ENCODE data around the gene ASXL1.
"Not testable (repeated sequence)": the region's sequence is repeated elsewhere in the genome, so short reads cannot be mapped to it uniquely, and the experiment has no call there.

ASXL1 gene

DNA sequence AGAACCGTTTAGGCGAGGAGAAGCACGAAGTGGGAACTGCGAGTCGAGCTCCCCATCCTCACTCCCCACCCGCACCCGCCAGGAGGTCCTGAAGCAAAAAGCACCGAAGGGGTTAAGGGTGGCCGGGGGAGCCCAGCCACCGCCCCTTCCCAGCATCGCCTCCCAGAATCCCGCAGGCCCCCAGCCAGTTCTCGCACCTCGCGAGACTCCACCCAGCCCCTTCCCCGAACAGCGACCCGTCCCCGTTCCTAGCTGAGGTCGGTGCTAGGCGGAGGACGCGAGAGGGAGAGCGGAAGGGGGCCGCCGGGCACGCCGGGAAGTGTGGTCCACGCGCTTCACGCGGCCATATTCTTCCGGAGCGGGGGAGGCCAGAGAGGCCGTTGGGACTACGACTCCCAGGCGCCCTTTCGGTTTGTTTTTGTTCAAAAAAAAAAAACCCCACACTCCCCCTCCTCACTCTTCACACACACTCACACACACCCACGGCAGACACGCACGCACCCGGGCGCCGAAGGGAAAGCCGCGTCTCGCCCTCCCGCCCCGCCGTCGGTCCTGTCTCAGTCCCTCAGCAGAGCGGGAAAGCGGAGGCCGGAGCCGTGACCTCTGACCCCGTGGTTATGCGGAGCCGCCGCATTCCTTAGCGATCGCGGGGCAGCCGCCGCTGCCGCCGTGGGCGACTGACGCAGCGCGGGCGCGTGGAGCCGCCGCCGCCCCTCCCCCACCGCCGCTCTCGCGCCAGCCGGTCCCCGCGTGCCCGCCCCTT lies at the start of gene ASXL1:
ASXL1 (plus strand) TSS at position 463 of the 763 bp plus-strand sequence. CDS start 445 bp downstream, outside the sequence.
- DNase-seq (ENCODE audit: low read depth, low spot score) = peak; percentile 88

DNA sequence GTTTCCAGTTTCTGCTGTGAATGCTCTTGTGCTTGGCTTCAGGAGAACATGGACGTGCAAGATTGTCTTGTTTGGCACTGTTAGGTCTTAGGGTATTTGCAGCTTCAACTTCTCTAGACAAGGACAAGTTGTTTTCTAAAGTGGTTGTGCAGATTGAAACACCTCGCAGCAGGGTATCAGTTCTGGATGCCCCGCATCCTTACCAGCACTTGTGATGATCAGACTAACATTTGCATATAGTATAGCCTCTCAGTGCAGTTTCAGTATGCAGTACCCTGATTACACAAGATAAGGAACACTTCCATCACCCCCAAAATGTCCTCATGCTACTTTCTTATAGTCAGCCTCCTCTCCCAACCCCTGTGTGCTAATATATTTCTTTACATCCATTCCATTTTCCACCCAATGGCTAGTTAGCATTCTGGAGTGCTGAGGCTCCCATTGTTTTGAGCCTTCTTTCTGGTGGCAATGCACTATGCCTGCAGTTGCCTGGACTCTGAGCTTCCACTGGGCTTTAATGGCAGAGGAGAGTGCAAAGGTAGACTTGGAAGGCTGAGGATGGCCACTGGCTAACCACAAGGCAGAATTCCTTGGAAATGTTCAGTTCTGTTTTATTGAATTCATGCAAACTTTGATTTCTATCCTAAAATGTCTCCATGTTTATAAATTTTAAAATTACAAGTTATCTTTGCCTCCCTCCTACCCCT lies 45.3 kb upstream of the ASXL1 start:
- DNase-seq (ENCODE audit: low read depth, low spot score) = no peak

DNA sequence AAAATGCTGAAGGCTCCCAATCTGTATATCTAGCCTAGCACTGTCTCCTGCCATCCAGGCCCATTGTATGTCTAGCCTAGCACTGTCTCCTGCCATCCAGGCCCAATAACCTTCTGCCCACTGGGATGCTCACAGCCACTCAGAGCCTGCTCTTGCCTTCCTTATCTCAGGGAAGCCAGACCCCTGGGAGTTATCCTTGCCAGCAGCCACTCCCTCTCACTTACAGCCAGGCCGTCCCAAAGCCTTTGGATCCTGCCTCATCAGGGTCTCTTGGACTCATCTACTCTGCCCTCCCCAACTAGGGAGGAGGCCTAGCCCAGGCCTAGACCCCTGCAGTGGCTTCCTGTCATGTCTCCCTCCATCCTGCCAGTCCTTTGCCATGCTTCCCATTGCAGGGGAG lies 43.4 kb upstream of the ASXL1 start:
- no peak for DNase-seq (ENCODE audit: low read depth, low spot score)

DNA sequence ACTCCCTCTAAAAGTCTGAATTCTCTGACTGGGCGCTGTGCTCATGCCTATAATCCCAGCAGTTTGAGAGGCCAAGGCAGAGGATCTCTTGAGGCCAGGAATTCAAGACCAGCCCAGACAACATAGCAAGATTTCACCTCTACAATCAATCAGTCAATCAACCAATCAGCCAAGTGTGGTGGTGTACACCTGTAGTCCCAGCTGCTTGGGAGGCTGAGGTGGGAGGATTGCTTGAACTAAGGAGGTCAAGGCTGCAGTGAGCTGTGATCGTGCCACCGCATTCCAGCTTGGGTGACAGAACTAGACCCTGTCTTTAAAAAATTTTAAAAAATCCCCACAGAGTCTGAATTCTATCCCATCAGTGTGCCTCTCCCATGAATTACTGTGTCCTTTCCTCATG lies 42.7 kb upstream of the ASXL1 start:
- no peak for DNase-seq (ENCODE audit: low read depth, low spot score)

DNA sequence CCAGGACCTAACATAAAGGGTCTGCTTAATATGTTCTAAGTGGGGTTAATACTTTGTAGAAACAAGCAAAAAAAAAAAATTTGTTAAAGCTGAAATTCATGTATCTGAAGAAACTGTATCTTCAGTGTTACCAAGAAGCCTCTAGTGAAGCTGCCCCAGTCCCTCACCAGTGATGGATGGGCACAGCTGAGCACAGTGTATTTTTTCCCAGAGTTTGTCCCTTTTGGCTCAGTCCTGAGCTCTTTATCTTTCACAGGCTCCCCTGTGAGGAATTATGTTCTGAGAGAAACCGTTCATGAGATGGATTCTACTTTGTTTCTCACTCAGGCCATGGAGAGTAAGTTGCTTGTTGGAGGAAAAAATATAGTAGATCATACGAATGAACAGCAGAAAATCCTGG lies 42.2 kb upstream of the ASXL1 start:
- DNase-seq (ENCODE audit: low read depth, low spot score) = no peak

DNA sequence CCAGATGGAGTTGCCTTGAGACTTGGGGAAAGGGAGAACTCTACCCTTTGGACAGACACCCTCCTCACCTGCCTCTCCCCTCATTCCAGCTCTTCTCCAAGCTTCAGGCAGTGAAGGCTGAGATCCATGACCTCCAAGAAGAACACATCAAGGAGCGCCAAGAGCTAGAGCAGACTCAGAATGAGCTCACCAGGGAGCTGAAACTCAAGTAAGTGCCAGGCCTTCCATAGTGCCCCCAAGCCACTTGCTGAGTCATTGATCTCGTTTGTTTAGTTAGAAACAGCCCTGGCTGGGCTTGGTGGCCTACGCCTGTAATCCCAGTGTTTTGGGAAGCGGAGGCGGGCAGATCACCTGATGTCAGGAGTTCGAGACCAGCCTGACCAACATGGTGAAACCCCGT lies 41.5 kb upstream of the ASXL1 start:
- DNase-seq (ENCODE audit: low read depth, low spot score) = no peak

DNA sequence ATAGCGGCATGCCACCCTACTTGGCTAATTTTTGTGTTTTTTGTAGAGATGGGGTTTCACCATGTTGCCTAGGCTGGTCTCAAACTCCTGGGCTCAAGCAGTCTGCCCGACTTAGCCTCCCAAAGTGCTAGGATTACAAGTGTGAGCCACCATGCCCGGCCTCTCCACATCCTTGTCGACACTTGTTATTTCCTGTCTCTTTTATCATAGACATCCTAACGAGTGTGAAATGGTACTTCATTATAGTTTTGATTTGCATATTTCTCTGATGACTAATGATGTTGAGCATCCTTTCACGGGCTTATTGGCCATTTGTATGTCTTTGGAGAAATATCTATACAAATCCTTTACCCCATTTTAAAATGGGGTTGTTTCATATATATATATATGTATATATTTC lies 39.0 kb upstream of the ASXL1 start:
- DNase-seq (ENCODE audit: low read depth, low spot score) = no peak

DNA sequence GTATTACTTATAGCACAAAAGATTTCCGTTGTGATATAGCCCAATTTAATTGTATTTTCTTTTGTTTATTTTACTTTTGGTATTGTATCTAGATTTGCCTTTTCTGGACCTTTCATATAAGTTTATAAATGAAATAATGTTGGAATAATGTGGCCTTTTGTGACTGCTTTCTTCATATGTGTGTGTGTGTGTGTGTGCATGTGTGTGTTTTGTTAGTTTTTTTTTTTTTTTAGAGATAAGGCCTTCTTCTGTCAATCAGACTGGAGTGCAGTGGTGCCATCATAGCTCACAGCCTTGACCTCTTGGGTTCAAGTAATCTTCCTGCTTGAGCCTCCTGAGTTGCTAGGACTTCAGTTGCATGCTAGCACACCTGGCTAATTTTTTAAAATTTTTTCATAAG lies 37.8 kb upstream of the ASXL1 start:
- no peak for DNase-seq (ENCODE audit: low read depth, low spot score)

DNA sequence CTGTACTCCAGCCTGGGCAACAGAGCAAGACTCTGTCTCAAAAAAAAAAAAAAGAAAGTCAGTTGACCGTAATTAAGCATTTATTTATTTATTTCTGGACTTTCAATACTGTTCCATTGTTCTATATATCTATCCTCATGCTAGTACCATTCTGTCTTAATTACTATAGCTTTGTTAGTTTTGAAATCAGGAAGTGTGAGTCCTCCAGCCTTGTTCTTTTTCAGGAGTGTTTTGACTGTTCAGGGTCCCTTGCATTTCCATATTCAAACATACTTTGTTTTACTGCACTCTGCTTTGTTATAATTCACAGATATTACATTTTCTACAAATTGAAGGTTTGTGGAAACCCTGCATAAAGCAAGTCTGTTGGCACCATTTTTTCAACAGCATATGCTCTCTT lies 36.7 kb upstream of the ASXL1 start:
- DNase-seq (ENCODE audit: low read depth, low spot score) = no peak

DNA sequence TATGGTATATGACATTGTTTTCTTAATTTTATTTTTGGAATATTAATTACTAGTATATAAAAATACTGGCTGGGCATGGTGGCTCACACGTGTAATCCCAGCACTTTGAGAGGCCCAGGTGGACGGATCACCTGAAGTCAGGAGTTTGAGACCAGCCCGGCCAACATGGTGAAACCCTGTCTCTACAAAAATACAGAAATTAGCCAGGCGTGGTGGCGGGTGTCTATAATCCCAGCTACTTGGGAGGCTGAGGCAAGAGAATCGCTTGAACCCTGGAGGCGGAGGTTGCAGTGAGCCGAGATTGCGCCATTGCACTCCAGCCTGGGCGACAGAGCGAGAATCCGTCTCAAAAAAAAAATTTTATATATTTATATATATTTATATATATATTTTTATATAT lies 35.9 kb upstream of the ASXL1 start:
- DNase-seq (ENCODE audit: low read depth, low spot score) = not testable (repeated sequence)

DNA sequence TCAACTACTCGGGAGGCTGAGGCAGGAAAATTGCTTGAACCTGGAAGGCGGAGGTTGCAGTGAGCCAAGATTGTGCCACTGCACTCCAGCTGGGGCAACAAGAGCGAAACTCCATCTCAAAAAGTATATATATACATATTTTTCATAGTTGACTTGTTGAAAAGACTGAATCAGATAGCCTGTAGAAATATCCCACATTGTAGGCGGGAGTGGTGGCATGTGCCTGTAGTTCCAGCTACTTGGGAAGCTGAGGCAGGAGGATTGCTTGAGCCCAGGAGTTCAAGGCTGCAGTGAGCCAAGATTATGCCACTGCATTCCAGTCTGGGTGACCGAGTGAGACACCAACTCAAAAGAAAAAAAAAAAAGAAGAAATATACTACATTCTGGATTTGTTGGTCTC lies 34.4 kb upstream of the ASXL1 start:
- DNase-seq (ENCODE audit: low read depth, low spot score) = not testable (repeated sequence)

DNA sequence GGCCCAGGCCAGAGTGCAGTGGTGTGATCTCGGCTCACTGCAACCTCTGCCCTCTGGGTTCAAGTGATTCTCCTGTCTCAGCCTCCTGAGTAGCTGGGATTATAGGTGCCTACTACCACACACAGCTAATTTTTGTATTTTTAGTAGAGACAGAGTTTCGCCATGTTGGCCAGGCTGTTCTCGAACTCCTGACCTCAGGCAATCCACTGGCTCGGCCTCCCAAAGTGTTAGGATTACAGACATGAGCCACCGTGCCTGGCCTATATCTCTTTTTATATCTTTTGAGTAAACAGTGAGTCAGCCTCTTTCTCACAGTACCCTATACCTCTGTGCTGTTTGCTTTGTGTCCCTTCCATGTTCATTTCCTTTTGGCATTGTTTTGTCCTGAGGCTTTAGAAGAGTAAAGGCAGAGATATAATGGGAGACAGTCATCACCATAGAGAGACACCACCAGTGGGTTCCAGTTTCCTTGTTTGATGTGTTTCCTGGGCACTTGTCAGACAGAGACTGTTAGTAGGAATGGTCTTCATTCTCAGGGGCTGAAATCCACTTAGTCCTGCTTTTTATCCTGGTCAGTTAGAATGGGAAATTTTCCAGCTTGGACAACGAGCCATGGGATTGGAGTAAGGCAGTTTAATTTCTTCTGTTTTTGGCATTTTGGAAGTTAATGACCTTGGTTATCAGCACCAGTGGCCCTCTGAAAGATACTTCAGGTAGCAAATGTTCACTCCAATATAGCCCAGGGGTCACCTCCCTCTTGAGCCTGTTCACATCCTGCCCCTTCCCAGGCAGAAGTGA lies 32.2 kb upstream of the ASXL1 start:
- no peak for DNase-seq (ENCODE audit: low read depth, low spot score)

DNA sequence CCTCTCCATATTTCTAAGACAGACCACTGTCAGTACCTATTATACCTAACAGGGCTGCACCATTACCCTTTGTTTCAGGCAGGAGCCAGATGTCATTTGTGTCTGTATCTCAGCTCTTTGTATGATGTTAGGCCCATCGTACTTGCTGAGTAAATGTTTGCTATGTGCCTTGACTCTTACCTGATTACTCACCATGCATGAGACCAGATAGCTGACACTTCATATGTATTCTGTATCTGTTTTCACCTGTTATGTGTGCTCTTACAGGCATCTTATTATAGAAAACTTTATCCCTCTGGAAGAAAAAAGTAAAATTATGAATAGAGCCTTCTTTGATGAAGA lies 31.7 kb upstream of the ASXL1 start:
- no peak for DNase-seq (ENCODE audit: low read depth, low spot score)

DNA sequence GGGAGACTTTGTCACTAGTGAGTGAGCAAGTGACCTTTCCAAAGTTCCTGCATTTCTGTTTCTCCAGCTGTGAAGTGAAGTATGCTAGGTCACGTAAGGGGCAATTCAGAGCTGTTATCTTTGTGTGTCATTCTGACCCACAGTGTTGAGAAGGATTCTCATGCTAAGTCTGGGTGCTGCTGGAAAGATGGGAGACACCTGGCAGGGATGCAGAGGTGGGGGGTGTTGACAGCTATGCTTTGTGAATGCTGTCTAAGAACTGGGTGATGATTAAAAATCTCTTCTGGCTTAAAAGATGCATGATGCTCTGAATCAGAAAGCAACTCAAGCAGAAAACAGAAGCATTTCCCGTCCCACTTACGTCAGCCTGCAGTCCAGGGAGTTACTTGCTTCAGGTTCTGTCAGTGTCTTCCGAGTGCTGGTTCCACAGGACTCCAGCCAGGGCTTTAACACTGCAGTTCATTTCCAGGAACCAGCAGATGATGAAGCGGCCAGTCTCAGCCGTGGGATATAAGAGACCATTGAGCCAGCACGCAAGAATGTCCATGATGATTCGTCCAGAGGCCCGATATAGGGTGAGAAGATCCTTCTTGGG lies 30.9 kb upstream of the ASXL1 start:
- no peak for DNase-seq (ENCODE audit: low read depth, low spot score)

DNA sequence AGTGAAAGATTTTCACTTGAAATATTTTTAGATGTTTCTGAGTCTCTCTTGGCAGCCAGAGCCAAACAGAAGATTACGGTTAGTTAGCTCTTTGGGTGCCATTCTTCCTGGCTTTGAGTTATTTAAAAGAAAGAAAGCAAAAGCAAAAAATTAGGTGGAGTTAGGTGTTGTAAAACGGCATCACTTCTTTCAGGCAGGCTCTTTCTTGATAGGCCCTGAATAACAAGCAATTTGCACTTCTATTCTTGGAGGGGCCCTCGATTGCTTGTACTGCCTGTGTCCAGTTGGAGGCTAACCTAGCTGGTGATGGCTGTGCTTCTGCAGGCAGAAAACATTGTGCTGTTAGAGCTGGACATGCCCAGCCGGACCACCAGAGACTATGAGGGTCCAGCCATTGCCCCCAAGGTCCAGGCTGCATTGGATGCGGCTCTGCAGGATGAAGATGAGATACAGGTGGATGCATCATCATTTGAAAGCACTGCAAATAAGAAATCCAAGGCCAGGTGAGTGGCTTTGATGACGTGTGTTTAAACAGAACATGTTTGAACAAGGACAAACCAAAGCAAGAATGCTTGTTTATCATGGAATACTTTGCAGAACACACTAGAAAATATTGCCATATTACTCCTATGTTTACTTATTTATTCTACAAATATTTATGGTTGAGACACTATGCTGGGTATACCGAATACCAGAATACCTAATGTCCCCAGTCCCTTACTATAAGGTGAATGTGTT lies 28.1 kb upstream of the ASXL1 start:
- no peak for DNase-seq (ENCODE audit: low read depth, low spot score)

DNA sequence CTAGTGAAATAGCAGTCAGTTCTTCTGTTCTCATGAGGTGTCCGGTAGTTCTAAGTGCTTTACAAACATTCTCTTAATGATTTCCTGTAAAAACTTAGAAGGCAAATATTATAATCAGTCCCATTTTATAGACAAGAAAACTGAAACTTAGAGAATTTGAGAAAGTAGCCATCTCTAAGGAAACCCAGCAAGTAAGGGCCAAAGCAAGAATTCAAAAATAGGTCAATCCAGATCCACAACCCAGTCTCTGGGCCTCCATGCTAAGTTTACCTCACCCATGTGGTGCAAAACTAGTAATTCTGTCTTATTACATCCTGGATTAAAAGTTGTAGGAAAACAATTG lies 27.6 kb upstream of the ASXL1 start:
- DNase-seq (ENCODE audit: low read depth, low spot score) = no peak

DNA sequence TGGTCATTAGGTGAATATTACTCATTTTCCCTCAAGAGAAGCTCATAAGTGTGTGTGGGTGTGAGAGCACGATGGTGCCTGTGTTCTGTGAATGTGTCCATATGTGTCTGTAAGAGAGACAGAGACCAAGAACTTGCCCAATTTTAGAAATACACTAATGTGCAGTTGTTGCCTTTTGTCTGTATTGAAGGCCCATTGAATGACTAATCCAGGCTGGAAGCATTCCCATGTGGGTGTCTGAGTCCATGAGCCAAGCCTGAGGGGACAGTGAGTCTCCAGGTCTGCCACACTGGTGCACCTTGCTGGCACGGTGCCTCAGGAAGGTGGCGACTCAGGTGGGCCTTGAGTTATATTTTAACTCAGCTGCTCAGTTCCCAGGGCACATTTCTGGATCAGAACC lies 25.5 kb upstream of the ASXL1 start:
- DNase-seq (ENCODE audit: low read depth, low spot score) = no peak

DNA sequence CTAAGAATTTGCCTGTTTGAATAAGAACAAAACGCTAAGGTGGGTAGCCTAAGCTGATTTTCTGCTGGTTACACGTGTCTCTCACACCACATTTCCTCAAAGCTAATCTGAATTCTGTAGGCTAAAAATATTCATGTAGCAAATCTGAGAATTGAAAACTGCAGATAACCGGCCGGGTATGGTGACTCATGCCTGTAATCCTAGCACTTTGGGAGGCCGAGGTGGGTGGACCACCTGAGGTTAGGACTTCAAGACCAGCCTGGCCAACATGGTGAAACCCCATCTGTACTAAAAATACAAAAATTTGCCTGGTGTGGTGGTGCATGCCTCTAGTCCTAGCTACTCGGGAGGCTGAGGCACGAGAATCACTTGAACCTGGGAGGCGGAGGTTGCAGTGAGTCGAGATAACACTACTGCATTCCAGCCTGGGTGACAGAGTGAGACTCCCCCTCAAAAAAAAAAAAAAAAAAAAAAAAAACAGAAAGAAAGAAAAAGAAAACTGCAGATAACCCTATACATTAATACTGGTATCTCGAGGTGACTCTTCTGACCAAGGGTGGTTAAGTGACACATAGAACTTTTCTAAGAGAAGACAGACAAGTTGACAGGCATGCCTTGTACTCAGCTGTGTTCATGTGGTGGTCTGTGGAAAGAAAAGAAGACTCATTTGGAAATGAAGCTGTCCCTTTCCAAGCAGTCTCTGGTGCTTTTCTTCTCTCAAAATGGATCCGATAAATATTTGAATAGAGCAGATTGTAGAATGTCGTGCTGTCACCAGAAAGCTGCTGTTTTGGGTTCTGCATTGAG lies 24.7 kb upstream of the ASXL1 start:
- DNase-seq (ENCODE audit: low read depth, low spot score) = no peak

DNA sequence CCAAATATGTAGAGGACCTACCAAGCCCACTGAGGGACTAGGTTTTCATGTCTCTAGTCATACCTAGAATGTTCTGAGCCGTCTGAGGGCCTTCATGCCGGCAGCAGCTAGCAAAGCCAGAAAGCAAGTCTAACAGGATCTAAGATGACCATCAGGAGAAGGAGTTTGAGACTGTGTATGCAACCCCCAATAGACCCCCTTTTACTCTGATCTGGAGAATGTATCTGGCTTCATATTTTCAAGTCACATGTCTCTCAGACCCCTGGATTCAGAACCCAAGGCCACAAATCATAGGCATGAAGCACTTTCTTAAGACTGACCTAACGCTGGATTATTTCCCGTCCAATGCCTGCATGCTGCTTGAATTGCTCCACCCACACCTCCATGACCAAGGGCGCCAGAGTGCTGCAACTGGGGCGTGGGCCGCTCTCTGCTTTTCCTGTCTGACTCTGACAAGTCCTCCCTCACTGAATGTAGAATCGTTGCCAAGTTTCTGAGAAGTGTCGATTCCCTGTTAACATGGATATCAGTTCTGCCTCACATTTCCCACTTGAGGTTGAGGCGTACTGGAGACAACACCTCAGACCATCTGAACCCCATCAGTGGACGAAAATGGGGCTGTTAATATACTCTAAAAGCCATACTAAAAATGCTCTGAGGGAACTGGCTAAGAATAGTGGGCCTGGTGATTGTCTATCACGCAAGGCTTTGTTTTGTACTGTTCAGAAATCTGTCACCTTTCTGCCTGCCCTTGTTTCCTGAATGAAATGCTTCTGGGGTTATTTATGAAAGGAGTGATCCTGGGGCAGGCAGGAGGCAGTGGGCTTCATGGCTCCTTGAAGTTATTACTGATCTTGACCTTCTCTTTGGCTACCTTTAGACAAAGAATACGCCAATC lies 23.9 kb upstream of the ASXL1 start:
- DNase-seq (ENCODE audit: low read depth, low spot score) = no peak

DNA sequence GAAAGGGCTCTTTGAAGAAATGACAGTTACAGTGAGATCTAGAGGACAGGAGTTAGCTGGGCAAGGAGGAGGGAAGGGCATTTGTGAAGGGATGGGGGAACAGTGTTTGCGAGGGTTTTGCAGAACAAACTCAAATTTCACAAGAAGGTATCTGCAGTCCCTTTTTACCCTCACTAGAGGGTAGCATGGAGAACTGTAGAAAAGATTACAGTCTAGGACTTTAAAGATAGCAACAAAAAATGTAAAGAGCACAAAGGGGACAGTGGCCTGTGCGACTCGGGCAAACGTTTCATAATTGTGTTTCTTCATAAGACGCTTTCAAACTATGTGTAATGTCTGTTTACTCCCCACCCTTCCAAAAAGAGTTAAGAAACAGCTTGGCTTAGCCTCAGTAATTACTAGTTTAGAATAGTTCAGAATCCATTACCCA lies 21.2 kb upstream of the ASXL1 start:
- no peak for DNase-seq (ENCODE audit: low read depth, low spot score)

All from iPS DF 19.7 (cell line).